Measurements from ENCODE around the gene WDFY4. TPM values are rescaled to one million over a fixed set of nuclear protein-coding genes. Genes with fewer than 3 reads are reported as not detected.

Gene WDFY4
- total RNA-seq, 1 experiment from 2014 or later: not detected

- H3K4me2 ChIP-seq: no peak overlapping the region
- no peaks in the 10 kb centered on the region for H3F3A ChIP-seq (ENCODE audit: insufficient read depth, low read depth)
- no peaks in the 10 kb centered on the region for H3K36me3 ChIP-seq (ENCODE audit: low read depth)
- no peaks in the 10 kb centered on the region for H4K20me1 ChIP-seq (ENCODE audit: insufficient read depth)
- POLR2A ChIA-PET (ENCODE audit: unreplicated experiment): no interaction called here
- no peaks in the 10 kb centered on the region for H3K4me1 ChIP-seq (replicated peaks; ENCODE audit: insufficient read depth)
- peaks cover 32% of the 10 kb centered on the region; the same call in 1 of the 2 replicates for H3K27me3 ChIP-seq (ENCODE audit: insufficient read depth, low read depth)
- no peak overlapping the region for H3K27ac ChIP-seq
- H3K4me3 ChIP-seq: no peak overlapping the region
- TF ChIP-seq EZH2 (IDR thresholded peaks at IDR 0.05; ENCODE audit: low read depth) (no peak), CTCF (conservative IDR thresholded peaks at IDR 0.05) (no peak)
- H3K79me2 ChIP-seq (ENCODE audit: low read depth): no peaks in the 10 kb centered on the region
- H2AFZ ChIP-seq: no peak overlapping the region
- DNase-seq: no peak
- no peaks in the 10 kb centered on the region for H3K9me2 ChIP-seq (ENCODE audit: insufficient read depth)
- BruUV-seq (replicated peaks): no TSS peak
- no peaks in the 10 kb centered on the region for H3K9me3 ChIP-seq (ENCODE audit: insufficient read depth, low read depth)
- CTCF ChIA-PET: no interaction called here
- intact Hi-C loops (cut with micrococcal nuclease; ENCODE audit: unreplicated experiment): no loop called here
Measured at GRCh38 chr10:48887982-48888381, 203.3 kb downstream of the WDFY4 start.

GRCh38 chr10:48890888-48891850 is 206.5 kb downstream of the WDFY4 start:
- ChIA-PET CTCF (no interaction called here), POLR2A (ENCODE audit: unreplicated experiment) (no interaction called here)
- DNase-seq: no peak
- Histone ChIP-seq H3K27ac (no peak overlapping the region), H3K4me1 (replicated peaks; ENCODE audit: insufficient read depth) (no peaks in the 10 kb centered on the region), H3K36me3 (ENCODE audit: low read depth) (no peaks in the 10 kb centered on the region), H3K4me3 (no peak overlapping the region), H3K9me2 (ENCODE audit: insufficient read depth) (no peaks in the 10 kb centered on the region), H3K9me3 (ENCODE audit: insufficient read depth, low read depth) (no peaks in the 10 kb centered on the region), H2AFZ (no peak overlapping the region), H3K4me2 (no peak overlapping the region), H4K20me1 (ENCODE audit: insufficient read depth) (no peaks in the 10 kb centered on the region), H3K27me3 (ENCODE audit: insufficient read depth, low read depth) (peaks cover 24% of the 10 kb centered on the region; the same call in 1 of the 2 replicates), H3K79me2 (ENCODE audit: low read depth) (no peaks in the 10 kb centered on the region), H3F3A (ENCODE audit: insufficient read depth, low read depth) (no peaks in the 10 kb centered on the region)
- TF ChIP-seq EZH2 (IDR thresholded peaks at IDR 0.05; ENCODE audit: low read depth) (no peak), CTCF (conservative IDR thresholded peaks at IDR 0.05) (no peak)
- BruUV-seq (replicated peaks): no TSS peak
- intact Hi-C loops (cut with micrococcal nuclease; ENCODE audit: unreplicated experiment): no loop called here

GRCh38 chr10:48894911-48895802 is 210.5 kb downstream of the WDFY4 start:
- H3K4me2 ChIP-seq: no peak overlapping the region
- H3K79me2 ChIP-seq (ENCODE audit: low read depth): no peaks in the 10 kb centered on the region
- no TSS peak for BruUV-seq (replicated peaks)
- no peaks in the 10 kb centered on the region for H3F3A ChIP-seq (ENCODE audit: insufficient read depth, low read depth)
- no peaks in the 10 kb centered on the region for H3K9me3 ChIP-seq (ENCODE audit: insufficient read depth, low read depth)
- H2AFZ ChIP-seq: no peak overlapping the region
- POLR2A ChIA-PET (ENCODE audit: unreplicated experiment): no interaction called here
- TF ChIP-seq CTCF (conservative IDR thresholded peaks at IDR 0.05) (no peak), EZH2 (IDR thresholded peaks at IDR 0.05; ENCODE audit: low read depth) (no peak)
- H3K4me1 ChIP-seq (replicated peaks; ENCODE audit: insufficient read depth): no peaks in the 10 kb centered on the region
- no peak for DNase-seq
- no peaks in the 10 kb centered on the region for H3K9me2 ChIP-seq (ENCODE audit: insufficient read depth)
- peaks cover 16% of the 10 kb centered on the region for H3K27me3 ChIP-seq (ENCODE audit: insufficient read depth, low read depth)
- CTCF ChIA-PET: no interaction called here
- no peak overlapping the region for H3K27ac ChIP-seq
- H3K36me3 ChIP-seq (ENCODE audit: low read depth): no peaks in the 10 kb centered on the region
- intact Hi-C loops (cut with micrococcal nuclease; ENCODE audit: unreplicated experiment): no loop called here
- H4K20me1 ChIP-seq (ENCODE audit: insufficient read depth): no peaks in the 10 kb centered on the region; the same call in 1 of the 2 replicates
- H3K4me3 ChIP-seq: no peak overlapping the region

All from PC-9 (cell line).